Ammon's horn (tissue), 1 donor: ENCODE measurements around the gene DGKB.
A peak's percentile ranks its signal among the peaks of the same experiment; 100 is the strongest.
"Not testable (repeated sequence)": the region's sequence is repeated elsewhere in the genome, so short reads cannot be mapped to it uniquely, and the experiment has no call there.

Source experiments
- DNase-seq: peaks from one replicate; pipeline ENCODE4 v3.0.0-alpha.2; 2016; ENCODE audit warnings: low spot score

DGKB gene

GRCh38 chr7:14585232-14585631, 317.3 kb downstream of the DGKB start:
- no peak for DNase-seq

- no peak for DNase-seq
Observed at GRCh38 chr7:14583518-14583917, 319.0 kb downstream of the DGKB start.

DNA sequence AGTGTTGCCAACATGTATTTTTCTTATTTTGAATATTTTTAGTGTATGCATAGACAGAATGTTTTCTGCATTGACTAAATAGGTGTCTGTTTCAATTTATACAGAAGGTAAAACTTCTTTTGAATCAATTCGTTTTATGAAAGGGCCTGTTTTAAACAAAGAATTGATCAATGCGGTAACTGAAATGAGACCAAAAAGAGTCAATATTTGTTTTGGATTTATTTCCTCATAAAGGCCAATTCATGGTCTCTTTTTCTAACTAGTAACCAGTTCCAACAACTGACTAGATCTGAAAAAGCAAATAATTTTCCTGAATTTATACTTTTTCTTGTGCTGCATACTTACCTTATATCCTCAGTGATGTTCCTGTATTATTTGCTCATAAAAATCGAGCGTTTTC, 320.5 kb downstream of the DGKB start:
- DNase-seq, result no peak

DNA sequence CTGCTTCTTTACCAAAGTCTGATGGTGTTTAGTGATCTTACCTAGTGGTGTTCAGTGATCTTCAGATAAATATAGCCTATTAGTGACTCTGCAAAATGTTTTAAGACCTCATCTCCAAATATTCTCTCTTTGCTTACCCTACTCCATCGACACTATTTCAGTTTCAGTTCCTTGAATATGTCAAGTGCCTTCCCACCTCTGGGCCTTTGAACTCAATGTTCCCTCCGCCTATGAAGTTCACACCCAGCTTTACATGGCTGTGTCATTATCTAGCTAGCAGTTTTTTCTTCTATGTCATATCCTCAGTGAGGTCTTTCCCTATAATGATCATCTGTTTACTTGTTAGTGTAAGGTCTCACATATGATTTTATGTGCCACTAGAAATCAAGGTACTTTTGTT, 322.6 kb downstream of the DGKB start:
- DNase-seq, result no peak

DNA sequence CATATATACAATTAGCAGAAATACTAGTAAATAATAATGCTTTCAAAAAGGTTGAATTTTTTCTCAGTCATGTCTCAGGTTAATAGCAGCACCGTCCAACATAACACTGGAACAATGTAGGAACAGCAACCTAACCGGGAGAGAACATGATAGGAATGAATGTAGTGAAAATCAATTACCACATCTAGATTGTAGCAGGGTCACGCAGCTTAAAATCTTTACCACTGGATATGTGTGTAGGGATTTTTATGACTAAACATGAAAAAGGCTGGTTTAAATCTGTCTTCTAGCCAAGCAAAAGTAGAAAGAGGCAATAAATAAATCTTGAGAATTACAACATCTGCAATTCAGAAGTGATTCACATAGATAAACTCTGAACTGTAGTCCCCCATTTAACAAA, 326.0 kb downstream of the DGKB start:
- DNase-seq, result no peak

DNA sequence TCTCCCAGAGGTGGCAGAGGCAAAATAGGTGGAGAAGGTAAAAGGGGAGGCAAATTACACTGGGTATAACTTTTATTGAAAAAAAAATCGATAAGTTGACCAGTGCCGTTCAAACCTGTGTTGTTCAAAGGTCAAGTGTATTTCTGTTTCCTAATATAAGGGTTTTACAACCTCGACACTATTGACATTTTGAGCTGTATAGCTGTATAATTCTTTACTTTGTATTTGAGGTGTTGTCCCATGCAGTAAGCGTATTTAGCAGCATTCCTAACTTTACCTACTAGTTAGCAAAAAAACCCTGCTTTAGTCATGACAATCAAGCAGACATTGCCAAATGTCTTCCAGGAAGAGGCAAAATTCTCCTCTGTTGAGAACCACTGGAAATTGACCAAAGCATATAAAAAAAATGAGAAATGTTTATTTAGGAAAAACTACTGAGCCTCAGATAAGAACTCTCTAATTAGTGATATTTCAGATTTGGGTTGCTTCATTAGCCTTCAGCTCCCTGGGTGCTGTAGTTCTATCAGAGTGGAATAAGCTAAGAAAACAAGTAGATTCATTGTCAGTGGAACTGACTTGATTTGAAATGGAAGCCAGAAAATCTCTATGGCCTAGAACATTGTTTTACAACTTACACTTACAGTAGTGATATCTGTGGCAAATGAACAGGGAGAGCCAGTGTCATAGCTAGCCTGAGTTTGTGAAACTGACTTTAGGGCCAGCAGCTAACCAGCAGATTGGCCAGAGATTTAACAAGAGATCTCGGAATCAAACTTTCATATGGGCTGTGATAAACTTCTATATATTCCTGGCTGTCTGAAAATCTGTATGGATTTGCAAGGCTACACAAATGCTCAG, 331.6 kb downstream of the DGKB start:
- no peak for DNase-seq

DNA sequence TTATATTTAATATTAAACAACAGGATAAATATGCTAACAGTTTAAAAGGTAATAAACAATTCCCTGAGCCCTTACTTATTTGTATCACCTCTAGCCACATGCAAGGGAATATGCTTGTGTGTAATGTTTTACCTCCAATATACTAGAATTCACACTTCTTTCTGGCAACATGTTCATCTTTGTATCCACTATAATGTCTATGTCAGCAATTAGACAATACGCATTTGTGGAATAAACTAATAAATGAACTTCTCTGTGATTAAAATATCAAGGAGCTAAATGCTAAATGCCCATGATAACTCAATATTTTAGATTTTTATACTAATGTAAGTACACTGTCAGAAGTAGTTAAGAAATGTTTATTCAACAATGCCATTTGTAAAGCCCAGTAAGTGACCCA, 350.5 kb downstream of the DGKB start:
- no peak for DNase-seq

DNA sequence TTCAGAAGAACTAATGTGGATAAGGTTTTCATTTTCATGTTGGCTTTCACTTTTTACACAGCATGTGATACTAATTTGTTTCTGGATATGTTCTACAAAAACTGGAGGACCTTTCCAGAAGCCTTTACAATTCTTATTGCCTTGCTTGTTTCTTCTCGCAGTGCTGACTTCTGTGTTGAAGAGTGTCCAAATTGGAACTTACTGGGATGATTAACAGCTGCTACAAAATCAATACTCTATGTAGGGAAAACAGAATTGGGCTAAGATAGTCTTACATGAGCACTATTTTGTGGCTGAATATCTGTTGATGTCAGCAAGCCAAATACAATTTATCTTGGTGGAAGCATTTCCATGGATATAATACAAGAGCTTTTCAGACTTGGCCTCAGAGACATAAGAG, 351.2 kb downstream of the DGKB start:
- DNase-seq, result no peak

DNA sequence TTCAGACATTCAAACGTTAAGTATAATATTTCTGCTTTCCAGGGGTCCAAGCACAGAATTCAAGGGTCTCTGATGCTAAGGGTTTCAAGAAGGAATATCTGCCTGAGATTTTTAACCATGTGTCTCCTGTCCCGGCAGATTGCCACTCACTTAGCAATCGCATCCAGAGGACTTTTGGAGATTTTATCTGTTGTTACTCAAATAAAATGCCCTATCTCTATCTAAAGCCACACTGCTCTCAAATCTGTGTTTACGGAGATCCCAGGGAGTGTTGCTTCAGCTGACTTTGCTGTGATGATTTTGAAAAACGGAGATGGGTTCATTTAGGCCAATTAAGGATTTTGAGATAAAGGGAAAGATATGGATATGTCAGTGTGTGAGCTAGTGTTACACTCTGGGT, 359.9 kb downstream of the DGKB start:
- DNase-seq, result no peak

DNA sequence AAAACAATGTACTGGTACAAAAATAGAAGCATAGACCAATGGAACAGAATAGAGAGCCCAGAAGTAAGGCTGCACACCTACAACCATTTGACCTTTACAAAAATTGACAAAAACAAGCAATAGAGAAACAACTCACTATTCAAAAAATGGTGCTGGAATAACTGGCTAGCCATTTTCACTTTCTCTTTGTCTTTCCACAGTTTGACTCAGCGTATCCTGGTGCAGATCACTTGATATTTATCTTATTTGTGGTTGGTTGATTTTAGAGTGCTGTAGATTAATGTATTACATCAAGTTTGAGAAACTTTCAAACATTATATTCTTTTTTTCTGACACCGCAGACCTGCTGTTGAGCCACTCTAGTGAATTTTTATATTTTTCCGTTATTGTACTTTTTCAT, 381.4 kb downstream of the DGKB start:
- no peak for DNase-seq

GRCh38 chr7:14510268-14510667, 392.3 kb downstream of the DGKB start:
- no peak for DNase-seq

DNA sequence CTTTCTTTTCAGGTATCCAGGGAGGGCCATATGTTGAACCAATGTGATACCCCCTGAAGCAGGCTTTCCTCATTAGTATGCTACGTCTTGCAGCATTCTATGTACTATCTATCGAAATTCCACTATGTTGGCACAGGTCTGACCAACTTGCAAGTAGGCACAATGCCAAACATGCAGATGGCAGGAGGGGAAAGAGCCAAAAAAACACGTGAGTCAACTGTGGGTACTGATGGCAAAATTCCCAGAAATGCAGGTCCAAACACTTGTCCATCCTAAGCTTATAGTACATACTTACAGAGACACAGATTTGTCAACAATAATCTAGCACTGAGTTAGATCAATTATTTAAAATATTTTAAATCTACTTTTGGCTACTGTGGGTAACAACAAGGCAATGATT, 394.9 kb downstream of the DGKB start:
- no peak for DNase-seq

- no peak for DNase-seq
Observed at GRCh38 chr7:14505906-14506305, 396.6 kb downstream of the DGKB start.

DNA sequence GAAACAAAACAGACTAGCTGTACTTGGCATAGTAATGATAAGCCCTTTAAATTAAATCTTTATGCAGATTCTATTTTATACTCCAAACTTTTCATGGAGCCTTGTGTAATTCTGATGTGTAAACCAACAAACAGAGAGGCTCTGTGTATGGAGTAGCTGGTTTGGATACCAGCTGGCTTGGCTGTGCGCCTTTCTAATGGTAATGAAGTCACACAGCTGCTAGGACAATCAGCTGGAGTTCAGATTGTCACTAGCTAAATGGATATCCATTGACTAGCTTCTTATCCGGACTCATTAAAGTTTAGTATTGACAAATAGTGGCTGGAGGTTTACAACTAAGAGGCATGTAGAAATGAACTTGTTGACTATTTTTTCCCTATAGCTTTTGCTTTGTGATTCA, 398.4 kb downstream of the DGKB start:
- peak; percentile 73 for DNase-seq

GRCh38 chr7:14503623-14504022, 398.9 kb downstream of the DGKB start:
- DNase-seq, result no peak

DNA sequence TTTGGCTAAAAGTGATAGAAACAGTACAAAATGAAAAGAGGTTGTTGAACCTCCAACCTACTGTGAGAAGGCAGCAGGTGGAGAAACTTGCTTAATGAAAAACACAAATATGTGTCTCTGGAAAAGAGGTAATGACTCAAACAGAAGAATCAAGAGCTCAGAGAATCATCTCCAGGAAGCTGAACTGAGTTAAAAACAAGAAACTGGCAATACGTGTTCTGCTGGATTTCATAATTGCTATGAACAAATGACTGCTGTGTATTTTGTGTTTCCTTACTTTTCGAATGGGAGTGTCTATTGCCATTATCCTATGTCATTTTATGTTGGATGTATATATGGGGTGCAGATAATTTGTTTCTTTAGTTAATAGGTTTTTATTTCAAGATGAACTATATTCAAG, 401.1 kb downstream of the DGKB start:
- no peak for DNase-seq

- no peak for DNase-seq
Observed at GRCh38 chr7:14497390-14497789, 405.2 kb downstream of the DGKB start.

DNA sequence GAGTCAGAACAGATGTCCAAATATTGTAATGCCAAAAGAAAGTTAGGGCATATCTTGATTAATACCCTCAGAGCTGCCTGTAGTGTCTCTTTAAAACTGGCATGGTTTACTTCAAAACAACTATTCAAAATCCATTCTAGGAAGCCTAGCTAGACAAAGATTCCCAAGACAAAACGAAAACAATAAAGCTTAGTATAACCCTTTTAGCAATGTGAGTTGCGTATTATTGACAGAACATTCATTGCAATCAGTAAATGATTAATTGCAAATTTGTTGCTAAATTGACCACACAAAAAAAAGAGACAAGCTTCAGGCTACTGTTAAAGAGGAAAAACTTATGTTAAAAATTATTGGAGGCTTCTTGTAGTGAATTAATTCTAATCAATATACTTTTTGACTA, 406.9 kb downstream of the DGKB start:
- DNase-seq, result no peak

DNA sequence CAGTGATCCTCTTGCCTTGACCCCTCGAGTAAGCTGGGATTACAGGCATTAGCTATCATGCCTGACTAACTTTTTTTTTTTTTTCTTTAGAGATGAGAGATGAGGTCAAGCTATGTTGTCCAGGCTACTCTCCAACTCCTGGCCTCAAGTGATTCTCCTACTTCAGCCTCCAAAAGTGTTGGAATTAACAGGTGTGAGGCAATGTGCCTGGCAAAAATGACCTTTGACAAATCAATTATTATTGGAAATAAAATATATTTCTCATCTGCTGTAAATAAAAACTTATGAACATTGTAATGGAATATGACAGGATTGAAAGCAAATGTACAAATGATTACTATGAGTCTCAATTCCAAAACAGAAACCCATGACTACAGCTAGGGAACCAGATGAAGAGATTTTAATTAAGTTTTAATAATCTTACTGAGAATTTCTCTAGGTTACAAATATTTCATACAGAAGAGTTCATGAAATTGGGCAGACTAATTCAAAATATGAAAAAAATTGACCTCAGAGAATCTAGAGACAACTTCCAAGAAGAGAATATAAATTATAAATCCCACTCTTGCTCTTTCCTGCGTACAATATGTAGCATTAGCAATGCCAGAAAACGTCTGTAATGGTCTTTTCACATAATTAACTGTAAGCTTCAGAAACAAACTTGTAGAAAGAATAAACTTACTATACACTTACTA, 414.7 kb downstream of the DGKB start:
- no peak for DNase-seq

DNA sequence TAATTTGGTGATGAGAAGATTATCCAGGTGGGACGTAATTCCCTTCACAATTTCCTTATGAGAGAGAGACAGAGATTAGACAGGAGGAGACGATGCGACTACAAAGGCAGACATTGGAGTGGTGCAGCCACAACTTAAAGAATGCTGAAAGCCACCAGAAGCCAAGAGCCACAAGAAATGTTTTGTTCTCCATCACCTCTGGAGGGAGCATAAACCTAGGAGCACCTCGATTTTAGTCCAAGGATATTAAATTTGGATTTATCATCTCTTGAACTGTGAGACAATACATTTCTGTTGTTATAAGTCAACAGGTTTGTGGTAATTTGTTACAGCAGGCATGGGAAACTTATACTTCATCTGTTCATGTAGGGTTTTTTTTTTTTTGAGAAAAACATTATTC, 418.9 kb downstream of the DGKB start:
- no peak for DNase-seq

- no peak for DNase-seq
Observed at GRCh38 chr7:14480281-14480680, 422.3 kb downstream of the DGKB start.

DNA sequence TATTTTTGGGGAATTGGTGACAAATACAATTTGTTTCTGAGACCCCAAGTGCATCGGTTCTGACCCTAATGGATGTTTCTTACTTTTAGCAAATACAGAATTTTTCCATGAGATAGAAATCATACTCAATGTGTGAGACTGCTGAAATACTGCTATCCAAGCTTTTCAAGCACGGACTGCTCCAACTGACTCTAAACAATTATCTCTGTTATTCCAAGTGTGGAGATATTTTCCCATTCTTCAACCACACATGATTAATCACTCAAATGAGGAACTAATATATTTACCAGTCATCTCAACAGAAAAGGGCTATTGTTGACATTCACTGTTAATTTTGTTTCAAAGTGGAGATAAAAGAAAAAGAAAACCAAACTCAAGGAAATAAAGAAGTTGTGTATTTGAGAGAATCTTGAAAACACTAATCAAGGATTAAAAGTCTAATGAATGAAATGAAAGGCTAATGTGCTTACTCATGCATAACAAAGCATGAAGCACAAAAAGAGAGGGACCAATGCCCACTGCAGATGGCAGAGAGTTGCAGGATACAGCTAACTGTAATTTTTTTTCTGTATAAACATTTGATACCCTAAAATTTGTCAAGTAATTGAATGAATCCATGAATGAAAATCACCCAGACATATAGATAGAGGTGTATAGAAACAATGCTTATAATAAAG, 423.6 kb downstream of the DGKB start:
- no peak for DNase-seq

DNA sequence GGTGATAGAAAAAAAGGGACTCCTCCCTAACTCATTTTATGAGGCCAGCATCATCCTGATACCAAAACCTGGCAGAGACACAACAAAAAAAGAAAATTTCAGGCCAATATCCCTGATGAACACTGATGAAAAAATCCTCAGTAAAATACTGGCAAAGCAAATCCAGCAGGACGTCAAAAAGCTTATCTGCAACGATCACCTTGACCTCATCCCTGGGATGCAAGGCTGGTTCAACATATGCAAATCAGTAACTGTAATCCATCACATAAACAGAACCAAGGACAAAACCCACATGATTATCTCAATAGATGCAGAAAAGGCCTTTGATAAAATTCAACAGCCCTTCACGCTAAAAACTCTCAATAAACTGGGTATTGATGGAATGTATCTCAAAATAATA, 440.8 kb downstream of the DGKB start:
- DNase-seq, result not testable (repeated sequence)
